GM23338 (cell line): ENCODE measurements around the gene SH3BGR. TPM values are rescaled to one million over a fixed set of nuclear protein-coding genes. Genes with fewer than 3 reads are reported as not detected.
A peak's percentile ranks its signal among the peaks of the same experiment; 100 is the strongest.

Experiments
- ATAC-seq: fragments of 200-7000 bp; cut with Tn5 transposase; 3 replicates; pipeline ENCODE4 v1.9.1; 2020
- DNase-seq: peaks from one replicate; pipeline ENCODE4 v3.0.0-alpha.2; 2015; ENCODE audit warnings: low spot score
- H2AFZ ChIP-seq: fragments of 200-600 bp; sonication (generic); 2 replicates; pipeline ENCODE4 v1.8.0; 2016; ENCODE audit warnings: antibody characterized with exemption, mild to moderate bottlenecking, moderate library complexity
- H3F3A ChIP-seq: fragments of 200-600 bp; sonication (generic); replicated peaks from 2 replicates; pipeline ENCODE4 v1.8.0; 2017; ENCODE audit warnings: antibody characterized with exemption, mixed run types, low read depth
- H3K27ac ChIP-seq: fragments of 200-600 bp; sonication (generic); 2 replicates; pipeline ENCODE4 v1.6.1; 2016; ENCODE audit warnings: low read depth
- H3K27me3 ChIP-seq: fragments of 200-600 bp; sonication (generic); 2 replicates; pipeline ENCODE4 v1.8.0; 2016; ENCODE audit warnings: mild to moderate bottlenecking, mixed run types, moderate library complexity; ENCODE audit not compliant: insufficient read depth
- H3K36me3 ChIP-seq: fragments of 200-600 bp; sonication (generic); 2 replicates; pipeline ENCODE4 v1.8.0; 2016; ENCODE audit warnings: mild to moderate bottlenecking; ENCODE audit not compliant: insufficient read depth
- H3K4me1 ChIP-seq: fragments of 200-600 bp; sonication (generic); 2 replicates; pipeline ENCODE4 v1.8.0; 2016; ENCODE audit warnings: mild to moderate bottlenecking, moderate library complexity; ENCODE audit not compliant: insufficient read depth
- H3K4me2 ChIP-seq: fragments of 200-600 bp; sonication (generic); 2 replicates; pipeline ENCODE4 v1.7.1; 2017; ENCODE audit warnings: mixed run types
- H3K4me3 ChIP-seq: fragments of 200-600 bp; sonication (generic); 2 replicates; pipeline ENCODE4 v1.6.1; 2016; ENCODE audit warnings: mixed run types
- H3K79me2 ChIP-seq: fragments of 200-600 bp; sonication (generic); replicated peaks from 2 replicates; pipeline ENCODE4 v1.8.0; 2017; ENCODE audit warnings: mild to moderate bottlenecking; ENCODE audit not compliant: insufficient read depth
- H3K9me2 ChIP-seq: fragments of 200-600 bp; sonication (generic); 2 replicates; pipeline ENCODE4 v1.8.0; 2017; ENCODE audit not compliant: insufficient read depth
- H4K20me1 ChIP-seq: fragments of 200-600 bp; sonication (generic); replicated peaks from 2 replicates; pipeline ENCODE4 v1.8.0; 2017; ENCODE audit warnings: mild to moderate bottlenecking; ENCODE audit not compliant: insufficient read depth
- H3K27ac Mint-ChIP-seq: 2 replicates; pipeline ENCODE4 v1.8.0; 2020; ENCODE audit warnings: inconsistent platforms, mild to moderate bottlenecking, moderate library complexity, mixed read lengths
- H3K27me3 Mint-ChIP-seq: 3 replicates; pipeline ENCODE4 v1.8.0; 2022; ENCODE audit warnings: low read depth, mild to moderate bottlenecking, moderate library complexity, mixed read lengths, inconsistent platforms; ENCODE audit not compliant: insufficient read depth, poor library complexity
- H3K36me3 Mint-ChIP-seq: 3 replicates; pipeline ENCODE4 v1.8.0; 2021; ENCODE audit warnings: low read depth, mild to moderate bottlenecking, inconsistent platforms, moderate library complexity, mixed read lengths
- H3K4me1 Mint-ChIP-seq: 3 replicates; pipeline ENCODE4 v1.8.0; 2020; ENCODE audit warnings: mild to moderate bottlenecking, inconsistent platforms, mixed read lengths
- H3K4me3 Mint-ChIP-seq: 3 replicates; pipeline ENCODE4 v1.8.0; 2021; ENCODE audit warnings: moderate library complexity, mild to moderate bottlenecking, inconsistent platforms, mixed read lengths
- H3K9me3 Mint-ChIP-seq: 3 replicates; pipeline ENCODE4 v1.8.0; 2020; ENCODE audit warnings: moderate library complexity, mild to moderate bottlenecking, inconsistent platforms, mixed read lengths
- CREB1 ChIP-seq: fragments of 250-450 bp; sonication (Bioruptor Pico); IDR thresholded peaks from 2 replicates; pipeline ENCODE4 v1.5.0; 2020; ENCODE audit warnings: low read depth, mild to moderate bottlenecking, moderate library complexity
- CTCF ChIP-seq, 2 experiments: fragments of 200-600 bp in 1 of 2; sonication (generic) in 1 of 2; conservative IDR thresholded peaks; 2 replicates each; pipeline versions ENCODE4 v1.5.1 to v1.6.1; 2016 to 2017; ENCODE audit warnings: antibody characterized with exemption in 2 of 2, low read depth in 2 of 2, mild to moderate bottlenecking in 2 of 2, moderate library complexity in 1 of 2
- EZH2 ChIP-seq: fragments of 200-600 bp; sonication (generic); IDR thresholded peaks from one replicate; pipeline ENCODE4 v1.8.0; 2017; ENCODE audit warnings: antibody characterized with exemption, mild to moderate bottlenecking, low read depth; ENCODE audit not compliant: unreplicated experiment
- EZH2phosphoT487 ChIP-seq: fragments of 200-600 bp; sonication (generic); IDR thresholded peaks from one replicate; pipeline ENCODE4 v1.8.1; 2018; ENCODE audit warnings: antibody characterized with exemption; ENCODE audit not compliant: unreplicated experiment
- JUNB ChIP-seq: IDR thresholded peaks from one replicate; pipeline ENCODE4 v1.6.1; 2016; ENCODE audit warnings: antibody characterized with exemption; ENCODE audit not compliant: unreplicated experiment
- NANOG ChIP-seq: IDR thresholded peaks from 2 replicates; pipeline ENCODE4 v1.6.1; 2016; ENCODE audit warnings: antibody characterized with exemption, borderline replicate concordance
- POLR2AphosphoS5 ChIP-seq: IDR thresholded peaks from 2 replicates; pipeline ENCODE4 v1.6.1; 2016; ENCODE audit warnings: antibody characterized with exemption, low read depth
- STAT1 ChIP-seq: IDR thresholded peaks from one replicate; pipeline ENCODE4 v1.6.1; 2016; ENCODE audit warnings: antibody characterized with exemption; ENCODE audit not compliant: unreplicated experiment
- ZNF114 ChIP-seq: fragments of 250-450 bp; sonication (Bioruptor Pico); IDR thresholded peaks from 2 replicates; pipeline ENCODE4 v1.5.0; 2020; ENCODE audit warnings: mild to moderate bottlenecking, moderate library complexity
- ZNF331 ChIP-seq: fragments of 250-450 bp; sonication (Bioruptor Pico); IDR thresholded peaks from 2 replicates; pipeline ENCODE4 v1.5.0; 2020; ENCODE audit warnings: low read depth, mild to moderate bottlenecking, moderate library complexity
- polyA plus RNA-seq: library from polyadenylated mRNA; unstranded; fragments of >200 nt; fragmentation: Nextera tagmentation; extraction: Ambion mirVana; gene quantifications from 2 replicates; pipeline ENCODE4 v1.2.1, GENCODE V29; 2016
- total RNA-seq: library from RNA; depleted of rRNA; stranded (reverse); fragments of >200 nt; shearing (Covaris generic); gene quantifications from 2 replicates; pipeline ENCODE4 v1.2.3, GENCODE V29; 2014
- TF ChIP-seq, protein P1 (sequence below): IDR thresholded peaks from one replicate; pipeline ENCODE4 v1.6.1; 2018; ENCODE audit warnings: antibody characterized with exemption; ENCODE audit not compliant: unreplicated experiment
- TF ChIP-seq, protein P2 (sequence below): IDR thresholded peaks from 2 replicates; pipeline ENCODE4 v1.6.1; 2016; ENCODE audit warnings: antibody characterized with exemption
- TF ChIP-seq, protein P3 (sequence below): fragments of 250-450 bp; sonication (Bioruptor Pico); IDR thresholded peaks from 2 replicates; pipeline ENCODE4 v1.5.0; 2020; ENCODE audit warnings: mild to moderate bottlenecking, moderate library complexity

SH3BGR gene
- total and polyA plus RNA-seq, 2 experiments from 2014 or later: 5.9 to 18.9 TPM

DNA sequence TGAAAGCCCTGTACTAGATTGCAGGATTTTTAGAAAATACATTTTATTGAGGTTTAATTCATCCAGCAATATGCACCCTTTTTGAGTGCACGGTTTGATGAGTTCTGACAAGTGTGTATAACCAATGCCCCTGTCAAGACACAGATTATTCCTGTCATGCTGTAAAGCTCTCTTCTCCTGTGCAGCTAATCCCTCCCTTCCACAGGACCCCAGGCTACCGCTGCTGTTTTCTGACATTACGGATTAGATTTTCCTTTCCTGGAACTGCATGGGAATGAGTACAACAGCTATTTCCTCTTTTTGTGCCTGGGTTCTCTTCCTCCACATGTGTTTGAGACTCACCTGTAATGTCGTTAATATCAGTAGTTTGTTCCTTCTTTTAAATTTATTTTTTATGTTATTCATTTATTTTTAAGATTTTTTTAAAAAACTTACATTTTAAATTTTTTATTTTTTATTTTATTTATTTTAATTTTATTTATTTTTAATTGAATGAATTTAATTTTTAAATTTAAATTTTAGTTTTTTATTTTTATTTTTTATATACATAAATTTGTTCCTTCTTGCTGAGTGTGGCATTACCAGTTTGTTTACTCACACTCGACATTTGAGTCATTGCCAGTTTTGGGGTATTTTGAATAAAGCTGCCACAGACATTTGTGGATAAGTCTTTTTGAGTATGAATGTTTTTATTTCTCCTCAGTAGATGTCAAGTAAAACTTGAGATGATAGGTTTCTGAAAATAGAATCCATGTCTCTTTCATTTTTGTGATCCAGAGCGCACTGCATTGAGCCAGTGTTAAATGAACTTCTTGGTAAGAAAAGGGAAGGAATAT lies 82.0 kb downstream of the SH3BGR start:
- H3K4me3 ChIP-seq: no peak overlapping the region
- Mint-ChIP-seq H3K36me3 (peaks cover 23% of the 10 kb centered on the region), H3K27ac (0 out of 2 replicates have a peak overlapping the region, but pooled peaks have one; percentile 59), H3K4me3 (no peak overlapping the region), H3K4me1 (peaks cover 36% of the 10 kb centered on the region), H3K27me3 (peaks cover 22% of the 10 kb centered on the region), H3K9me3 (peaks cover 29% of the 10 kb centered on the region)
- H3K36me3 ChIP-seq: no peaks in the 10 kb centered on the region
- H3K27ac ChIP-seq: no peak overlapping the region
- H3K4me1 ChIP-seq: peaks cover 17% of the 10 kb centered on the region
- ATAC-seq (no peak), DNase-seq (no peak)
- TF ChIP-seq NANOG (no peak), ZNF114 (no peak), JUNB (no peak), EZH2phosphoT487 (no peak), EZH2 (no peak), POLR2AphosphoS5 (no peak), ZNF331 (CRISPR knock-in tag) (no peak), CTCF (conservative IDR thresholded peaks at IDR 0.05; ENCODE audit: low read depth in 2 of 2) (no peak), STAT1 (no peak), CREB1 (CRISPR knock-in tag) (no peak)
- TF ChIP-seq, protein P1, sequence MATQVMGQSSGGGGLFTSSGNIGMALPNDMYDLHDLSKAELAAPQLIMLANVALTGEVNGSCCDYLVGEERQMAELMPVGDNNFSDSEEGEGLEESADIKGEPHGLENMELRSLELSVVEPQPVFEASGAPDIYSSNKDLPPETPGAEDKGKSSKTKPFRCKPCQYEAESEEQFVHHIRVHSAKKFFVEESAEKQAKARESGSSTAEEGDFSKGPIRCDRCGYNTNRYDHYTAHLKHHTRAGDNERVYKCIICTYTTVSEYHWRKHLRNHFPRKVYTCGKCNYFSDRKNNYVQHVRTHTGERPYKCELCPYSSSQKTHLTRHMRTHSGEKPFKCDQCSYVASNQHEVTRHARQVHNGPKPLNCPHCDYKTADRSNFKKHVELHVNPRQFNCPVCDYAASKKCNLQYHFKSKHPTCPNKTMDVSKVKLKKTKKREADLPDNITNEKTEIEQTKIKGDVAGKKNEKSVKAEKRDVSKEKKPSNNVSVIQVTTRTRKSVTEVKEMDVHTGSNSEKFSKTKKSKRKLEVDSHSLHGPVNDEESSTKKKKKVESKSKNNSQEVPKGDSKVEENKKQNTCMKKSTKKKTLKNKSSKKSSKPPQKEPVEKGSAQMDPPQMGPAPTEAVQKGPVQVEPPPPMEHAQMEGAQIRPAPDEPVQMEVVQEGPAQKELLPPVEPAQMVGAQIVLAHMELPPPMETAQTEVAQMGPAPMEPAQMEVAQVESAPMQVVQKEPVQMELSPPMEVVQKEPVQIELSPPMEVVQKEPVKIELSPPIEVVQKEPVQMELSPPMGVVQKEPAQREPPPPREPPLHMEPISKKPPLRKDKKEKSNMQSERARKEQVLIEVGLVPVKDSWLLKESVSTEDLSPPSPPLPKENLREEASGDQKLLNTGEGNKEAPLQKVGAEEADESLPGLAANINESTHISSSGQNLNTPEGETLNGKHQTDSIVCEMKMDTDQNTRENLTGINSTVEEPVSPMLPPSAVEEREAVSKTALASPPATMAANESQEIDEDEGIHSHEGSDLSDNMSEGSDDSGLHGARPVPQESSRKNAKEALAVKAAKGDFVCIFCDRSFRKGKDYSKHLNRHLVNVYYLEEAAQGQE: no peak
- TF ChIP-seq, protein P2, sequence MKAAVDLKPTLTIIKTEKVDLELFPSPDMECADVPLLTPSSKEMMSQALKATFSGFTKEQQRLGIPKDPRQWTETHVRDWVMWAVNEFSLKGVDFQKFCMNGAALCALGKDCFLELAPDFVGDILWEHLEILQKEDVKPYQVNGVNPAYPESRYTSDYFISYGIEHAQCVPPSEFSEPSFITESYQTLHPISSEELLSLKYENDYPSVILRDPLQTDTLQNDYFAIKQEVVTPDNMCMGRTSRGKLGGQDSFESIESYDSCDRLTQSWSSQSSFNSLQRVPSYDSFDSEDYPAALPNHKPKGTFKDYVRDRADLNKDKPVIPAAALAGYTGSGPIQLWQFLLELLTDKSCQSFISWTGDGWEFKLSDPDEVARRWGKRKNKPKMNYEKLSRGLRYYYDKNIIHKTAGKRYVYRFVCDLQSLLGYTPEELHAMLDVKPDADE: no peak
- TF ChIP-seq, protein P3, sequence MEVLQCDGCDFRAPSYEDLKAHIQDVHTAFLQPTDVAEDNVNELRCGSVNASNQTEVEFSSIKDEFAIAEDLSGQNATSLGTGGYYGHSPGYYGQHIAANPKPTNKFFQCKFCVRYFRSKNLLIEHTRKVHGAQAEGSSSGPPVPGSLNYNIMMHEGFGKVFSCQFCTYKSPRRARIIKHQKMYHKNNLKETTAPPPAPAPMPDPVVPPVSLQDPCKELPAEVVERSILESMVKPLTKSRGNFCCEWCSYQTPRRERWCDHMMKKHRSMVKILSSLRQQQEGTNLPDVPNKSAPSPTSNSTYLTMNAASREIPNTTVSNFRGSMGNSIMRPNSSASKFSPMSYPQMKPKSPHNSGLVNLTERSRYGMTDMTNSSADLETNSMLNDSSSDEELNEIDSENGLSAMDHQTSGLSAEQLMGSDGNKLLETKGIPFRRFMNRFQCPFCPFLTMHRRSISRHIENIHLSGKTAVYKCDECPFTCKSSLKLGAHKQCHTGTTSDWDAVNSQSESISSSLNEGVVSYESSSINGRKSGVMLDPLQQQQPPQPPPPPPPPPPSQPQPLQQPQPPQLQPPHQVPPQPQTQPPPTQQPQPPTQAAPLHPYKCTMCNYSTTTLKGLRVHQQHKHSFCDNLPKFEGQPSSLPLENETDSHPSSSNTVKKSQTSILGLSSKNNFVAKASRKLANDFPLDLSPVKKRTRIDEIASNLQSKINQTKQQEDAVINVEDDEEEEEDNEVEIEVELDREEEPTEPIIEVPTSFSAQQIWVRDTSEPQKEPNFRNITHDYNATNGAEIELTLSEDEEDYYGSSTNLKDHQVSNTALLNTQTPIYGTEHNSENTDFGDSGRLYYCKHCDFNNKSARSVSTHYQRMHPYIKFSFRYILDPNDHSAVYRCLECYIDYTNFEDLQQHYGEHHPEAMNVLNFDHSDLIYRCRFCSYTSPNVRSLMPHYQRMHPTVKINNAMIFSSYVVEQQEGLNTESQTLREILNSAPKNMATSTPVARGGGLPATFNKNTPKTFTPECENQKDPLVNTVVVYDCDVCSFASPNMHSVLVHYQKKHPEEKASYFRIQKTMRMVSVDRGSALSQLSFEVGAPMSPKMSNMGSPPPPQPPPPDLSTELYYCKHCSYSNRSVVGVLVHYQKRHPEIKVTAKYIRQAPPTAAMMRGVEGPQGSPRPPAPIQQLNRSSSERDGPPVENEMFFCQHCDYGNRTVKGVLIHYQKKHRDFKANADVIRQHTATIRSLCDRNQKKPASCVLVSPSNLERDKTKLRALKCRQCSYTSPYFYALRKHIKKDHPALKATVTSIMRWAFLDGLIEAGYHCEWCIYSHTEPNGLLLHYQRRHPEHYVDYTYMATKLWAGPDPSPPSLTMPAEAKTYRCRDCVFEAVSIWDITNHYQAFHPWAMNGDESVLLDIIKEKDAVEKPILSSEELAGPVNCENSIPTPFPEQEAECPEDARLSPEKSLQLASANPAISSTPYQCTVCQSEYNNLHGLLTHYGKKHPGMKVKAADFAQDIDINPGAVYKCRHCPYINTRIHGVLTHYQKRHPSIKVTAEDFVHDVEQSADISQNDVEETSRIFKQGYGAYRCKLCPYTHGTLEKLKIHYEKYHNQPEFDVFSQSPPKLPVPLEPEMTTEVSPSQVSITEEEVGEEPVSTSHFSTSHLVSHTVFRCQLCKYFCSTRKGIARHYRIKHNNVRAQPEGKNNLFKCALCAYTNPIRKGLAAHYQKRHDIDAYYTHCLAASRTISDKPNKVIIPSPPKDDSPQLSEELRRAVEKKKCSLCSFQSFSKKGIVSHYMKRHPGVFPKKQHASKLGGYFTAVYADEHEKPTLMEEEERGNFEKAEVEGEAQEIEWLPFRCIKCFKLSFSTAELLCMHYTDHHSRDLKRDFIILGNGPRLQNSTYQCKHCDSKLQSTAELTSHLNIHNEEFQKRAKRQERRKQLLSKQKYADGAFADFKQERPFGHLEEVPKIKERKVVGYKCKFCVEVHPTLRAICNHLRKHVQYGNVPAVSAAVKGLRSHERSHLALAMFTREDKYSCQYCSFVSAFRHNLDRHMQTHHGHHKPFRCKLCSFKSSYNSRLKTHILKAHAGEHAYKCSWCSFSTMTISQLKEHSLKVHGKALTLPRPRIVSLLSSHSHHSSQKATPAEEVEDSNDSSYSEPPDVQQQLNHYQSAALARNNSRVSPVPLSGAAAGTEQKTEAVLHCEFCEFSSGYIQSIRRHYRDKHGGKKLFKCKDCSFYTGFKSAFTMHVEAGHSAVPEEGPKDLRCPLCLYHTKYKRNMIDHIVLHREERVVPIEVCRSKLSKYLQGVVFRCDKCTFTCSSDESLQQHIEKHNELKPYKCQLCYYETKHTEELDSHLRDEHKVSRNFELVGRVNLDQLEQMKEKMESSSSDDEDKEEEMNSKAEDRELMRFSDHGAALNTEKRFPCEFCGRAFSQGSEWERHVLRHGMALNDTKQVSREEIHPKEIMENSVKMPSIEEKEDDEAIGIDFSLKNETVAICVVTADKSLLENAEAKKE (CRISPR knock-in tag): no peak
- H3K27me3 ChIP-seq: no peaks in the 10 kb centered on the region
- H4K20me1 ChIP-seq: no peaks in the 10 kb centered on the region
- no peak overlapping the region for H2AFZ ChIP-seq
- no peaks in the 10 kb centered on the region for H3K79me2 ChIP-seq
- H3K4me2 ChIP-seq: no peak overlapping the region
- H3K9me2 ChIP-seq: 0 out of 2 replicates have a peak, but pooled peaks cover 3% of the 10 kb centered on the region
- peaks cover 11% of the 10 kb centered on the region; the same call in 1 of the 2 replicates for H3F3A ChIP-seq
